ENCODE data around the gene LILRB5. TPM values are rescaled to one million over a fixed set of nuclear protein-coding genes. Genes with fewer than 3 reads are reported as not detected.

Gene LILRB5
- total RNA-seq, 1 experiment from 2014 or later = not detected

- no peak overlapping the region for H2AFZ ChIP-seq (ENCODE audit: low read depth, low read length, poor library complexity, severe bottlenecking)
- ChIA-PET CTCF (no interaction called here), POLR2A (no interaction called here), RAD21 (ENCODE audit: low non-redundant PET in 1 of 2, low total read pairs in 2 of 2, uncharacterized antibody in 2 of 2, unreplicated experiment in 2 of 2) (no interaction called here)
- H3K4me3 ChIP-seq (replicated peaks in 1 of 2; ENCODE audit: low read depth in 1 of 2, low read length in 2 of 2) = no peak overlapping the region
- no peaks in the 10 kb centered on the region for H3K9me3 ChIP-seq (ENCODE audit: control insufficient read depth in 1 of 2, insufficient read depth in 1 of 2, low read depth in 1 of 2, low read length in 2 of 2)
- no peaks in the 10 kb centered on the region for H3K9me2 ChIP-seq (ENCODE audit: insufficient read depth)
- peaks cover 9 to 37% of the 10 kb centered on the region in 2 experiments; a peak in 3 of 4 replicates for H3K4me1 ChIP-seq (ENCODE audit: control insufficient read depth in 1 of 2, insufficient read depth in 2 of 2, low read length in 2 of 2)
- intact Hi-C loops (cut with micrococcal nuclease) = no loop called here
- H4K20me1 ChIP-seq (ENCODE audit: insufficient read depth) = peaks cover 27% of the 10 kb centered on the region; the same call in 1 of the 2 replicates
- H3K9ac ChIP-seq (ENCODE audit: low read length) = no peak overlapping the region
- DNase-seq (ENCODE audit: low read depth, low spot score) = no peak
- H3K27ac ChIP-seq (ENCODE audit: low read depth, low read length) = no peak overlapping the region
- no peak overlapping the region for H3K4me2 ChIP-seq (ENCODE audit: low read length)
- H3K36me3 ChIP-seq (ENCODE audit: control insufficient read depth in 1 of 2, insufficient read depth in 2 of 2, low read length in 2 of 2) = peaks cover 14 to 21% of the 10 kb centered on the region in 2 experiments; a peak in 3 of 4 replicates
- TF ChIP-seq YY1 (IDR thresholded peaks at IDR 0.05; ENCODE audit: extremely low read depth, insufficient replicate concordance, low read depth, low read length) (no peak), ZNF274 (IDR thresholded peaks at IDR 0.05; ENCODE audit: low read depth, low read length) (no peak), JUND (IDR thresholded peaks at IDR 0.05) (no peak), CBX3 (IDR thresholded peaks at IDR 0.05; ENCODE audit: low read depth) (no peak), TCF7L2 (IDR thresholded peaks at IDR 0.05; ENCODE audit: borderline replicate concordance, extremely low read depth, insufficient read depth, insufficient read length) (no peak), ZBTB33 (IDR thresholded peaks at IDR 0.05; ENCODE audit: extremely low read depth, insufficient replicate concordance, low read length) (no peak), EZH2phosphoT487 (IDR thresholded peaks at IDR 0.05; ENCODE audit: borderline replicate concordance) (no peak), FOSL1 (IDR thresholded peaks at IDR 0.05; ENCODE audit: low read depth) (no peak), ATF3 (IDR thresholded peaks at IDR 0.05) (no peak), CTCF (IDR thresholded peaks at IDR 0.05 in 2 of 3, conservative IDR thresholded peaks at IDR 0.05 in 1 of 3; ENCODE audit: borderline replicate concordance in 1 of 3, insufficient read depth in 1 of 3, low read depth in 2 of 3, low read length in 2 of 3) (no peak; a peak in 1 of 6 replicates), ZFX (IDR thresholded peaks at IDR 0.05) (no peak), SIN3A (IDR thresholded peaks at IDR 0.05; ENCODE audit: low read depth) (no peak), RAD21 (IDR thresholded peaks at IDR 0.05; ENCODE audit: low read depth) (no peak), SP1 (IDR thresholded peaks at IDR 0.05; ENCODE audit: low read depth) (no peak), EZH2 (IDR thresholded peaks at IDR 0.05) (no peak), CEBPB (IDR thresholded peaks at IDR 0.05; ENCODE audit: low read depth) (no peak), EGR1 (IDR thresholded peaks at IDR 0.05; ENCODE audit: low read depth) (no peak)
- TF ChIP-seq, protein P1, sequence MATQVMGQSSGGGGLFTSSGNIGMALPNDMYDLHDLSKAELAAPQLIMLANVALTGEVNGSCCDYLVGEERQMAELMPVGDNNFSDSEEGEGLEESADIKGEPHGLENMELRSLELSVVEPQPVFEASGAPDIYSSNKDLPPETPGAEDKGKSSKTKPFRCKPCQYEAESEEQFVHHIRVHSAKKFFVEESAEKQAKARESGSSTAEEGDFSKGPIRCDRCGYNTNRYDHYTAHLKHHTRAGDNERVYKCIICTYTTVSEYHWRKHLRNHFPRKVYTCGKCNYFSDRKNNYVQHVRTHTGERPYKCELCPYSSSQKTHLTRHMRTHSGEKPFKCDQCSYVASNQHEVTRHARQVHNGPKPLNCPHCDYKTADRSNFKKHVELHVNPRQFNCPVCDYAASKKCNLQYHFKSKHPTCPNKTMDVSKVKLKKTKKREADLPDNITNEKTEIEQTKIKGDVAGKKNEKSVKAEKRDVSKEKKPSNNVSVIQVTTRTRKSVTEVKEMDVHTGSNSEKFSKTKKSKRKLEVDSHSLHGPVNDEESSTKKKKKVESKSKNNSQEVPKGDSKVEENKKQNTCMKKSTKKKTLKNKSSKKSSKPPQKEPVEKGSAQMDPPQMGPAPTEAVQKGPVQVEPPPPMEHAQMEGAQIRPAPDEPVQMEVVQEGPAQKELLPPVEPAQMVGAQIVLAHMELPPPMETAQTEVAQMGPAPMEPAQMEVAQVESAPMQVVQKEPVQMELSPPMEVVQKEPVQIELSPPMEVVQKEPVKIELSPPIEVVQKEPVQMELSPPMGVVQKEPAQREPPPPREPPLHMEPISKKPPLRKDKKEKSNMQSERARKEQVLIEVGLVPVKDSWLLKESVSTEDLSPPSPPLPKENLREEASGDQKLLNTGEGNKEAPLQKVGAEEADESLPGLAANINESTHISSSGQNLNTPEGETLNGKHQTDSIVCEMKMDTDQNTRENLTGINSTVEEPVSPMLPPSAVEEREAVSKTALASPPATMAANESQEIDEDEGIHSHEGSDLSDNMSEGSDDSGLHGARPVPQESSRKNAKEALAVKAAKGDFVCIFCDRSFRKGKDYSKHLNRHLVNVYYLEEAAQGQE (IDR thresholded peaks at IDR 0.05; ENCODE audit: low read depth) = no peak
- peaks cover 18% of the 10 kb centered on the region for H3K79me2 ChIP-seq (ENCODE audit: insufficient read depth, low read length)
- H3K27me3 ChIP-seq (ENCODE audit: insufficient read depth, low read length) = no peaks in the 10 kb centered on the region
- ATAC-seq = no peak
- BruUV-seq (replicated peaks) = no TSS peak
Measured at GRCh38 chr19:54211235-54211634, 45.8 kb downstream of the LILRB5 start.

Data from HCT116 (cell line).